Panc1 (cell line): ENCODE results near the gene TMEM204. TPM values are rescaled to one million over a fixed set of nuclear protein-coding genes. Genes with fewer than 3 reads are reported as not detected.

Experiments used
- ATAC-seq: fragments of 200-7000 bp; cut with Tn5 transposase; 2 replicates; pipeline ENCODE4 v1.9.1; 2020; ENCODE audit warnings: mild to moderate bottlenecking, moderate library complexity
- BruUV-seq: library from RNA; stranded (reverse); fragments of 400-500 nt; replicated peaks from 2 replicates; lab custom pipeline; 2021; lab: Mats Ljungman, UMichigan
- CTCF ChIA-PET: fragments of 300-600 bp; sonication (Branson Sonifier 250); formaldehyde crosslinking; loops from one replicate; lab custom pipeline; 2022; ENCODE audit warnings: antibody characterized with exemption; lab: Charles Lee
- POLR2A ChIA-PET: fragments of 300-600 bp; sonication (Branson Sonifier 250); formaldehyde crosslinking; loops from one replicate; lab custom pipeline; 2022; ENCODE audit warnings: antibody characterized with exemption; lab: Charles Lee
- DNase-seq: peaks from one replicate; pipeline ENCODE4 v3.0.0-alpha.2; 2010; ENCODE audit warnings: low read depth, low spot score
- H3K27ac ChIP-seq: 2 replicates; pipeline ENCODE4 v1.5.1; 2011; ENCODE audit warnings: mild to moderate bottlenecking, low read length, inconsistent platforms
- H3K27me3 ChIP-seq: fragments of 200-500 bp; sonication (Bioruptor generic); 2 replicates; pipeline ENCODE4 v1.6.0; 2014; ENCODE audit warnings: low read length, inconsistent platforms; ENCODE audit not compliant: control insufficient read depth, insufficient read depth
- H3K36me3 ChIP-seq: fragments of 200-500 bp; sonication (Bioruptor generic); 2 replicates; pipeline ENCODE4 v1.5.1; 2014; ENCODE audit warnings: inconsistent platforms, mild to moderate bottlenecking, low read length, moderate library complexity; ENCODE audit not compliant: control insufficient read depth, insufficient read depth
- H3K4me1 ChIP-seq: 2 replicates; pipeline ENCODE4 v1.5.1; 2011; ENCODE audit warnings: inconsistent platforms, mild to moderate bottlenecking, low read length, moderate library complexity; ENCODE audit not compliant: control insufficient read depth, insufficient read depth
- H3K4me3 ChIP-seq, 2 experiments: 2 replicates each; pipeline ENCODE4 v1.5.1; 2011 to 2012; ENCODE audit warnings: low read depth in 2 of 2, low read length in 2 of 2, mild to moderate bottlenecking in 2 of 2, inconsistent platforms in 1 of 2, moderate library complexity in 1 of 2
- H3K9me3 ChIP-seq: fragments of 200-500 bp; sonication (Bioruptor generic); 2 replicates; pipeline ENCODE4 v1.5.1; 2014; ENCODE audit warnings: low read depth, mild to moderate bottlenecking, inconsistent platforms, low read length, moderate library complexity; ENCODE audit not compliant: control insufficient read depth, insufficient read depth
- POLR2AphosphoS5 ChIP-seq: IDR thresholded peaks from 2 replicates; pipeline ENCODE4 v1.6.1; 2012; ENCODE audit warnings: mild to moderate bottlenecking, low read depth, low read length, moderate library complexity
- REST ChIP-seq, 2 experiments: IDR thresholded peaks; 2 replicates each; pipeline ENCODE4 v1.6.1; 2011 to 2012; ENCODE audit warnings: low read depth in 2 of 2, control low read depth in 1 of 2, low read length in 1 of 2, mild to moderate bottlenecking in 1 of 2, moderate library complexity in 1 of 2; ENCODE audit not compliant: insufficient read depth in 1 of 2
- SIN3A ChIP-seq: IDR thresholded peaks from 2 replicates; pipeline ENCODE4 v1.6.1; 2012; ENCODE audit warnings: low read depth, mild to moderate bottlenecking, low read length, moderate library complexity, borderline replicate concordance; ENCODE audit not compliant: insufficient read depth
- TCF7L2 ChIP-seq: IDR thresholded peaks from 2 replicates; pipeline ENCODE4 v1.6.1; 2011; ENCODE audit warnings: mild to moderate bottlenecking, low read depth, low read length, inconsistent platforms
- in situ Hi-C: cut with HindIII; loops from 2 replicates; pipeline ENCODE4 v1.10.0; 2016; ENCODE audit warnings: low sequenced_read_pairs, low pct_unique_long_range_greater_than_20kb
- intact Hi-C: fragments of 100-400 bp; cut with micrococcal nuclease; formaldehyde crosslinking; loops from one replicate; pipeline ENCODE4 v1.10.0; 2022; ENCODE audit not compliant: unreplicated experiment
- total RNA-seq: library from RNA; stranded (reverse); gene quantifications from one replicate; pipeline ENCODE4 v1.2.1, GENCODE V29; 2021; ENCODE audit not compliant: unreplicated experiment
- TF ChIP-seq, protein P1 (sequence below): fragments of 450-650 bp; IDR thresholded peaks from 2 replicates; pipeline ENCODE4 v1.5.1; 2017; ENCODE audit warnings: mild to moderate bottlenecking

The TMEM204 gene
- total RNA-seq, 1 experiment from 2014 or later = 0.13 TPM

GRCh38 chr16:1597154-1597553 is 63.7 kb downstream of the TMEM204 start:
- intact Hi-C loops (no loop called here), in situ Hi-C loops (no loop called here)
- DNase-seq = no peak
- H3K27ac ChIP-seq = no peak overlapping the region
- no peaks in the 10 kb centered on the region for H3K9me3 ChIP-seq
- H3K36me3 ChIP-seq = no peaks in the 10 kb centered on the region
- CTCF ChIA-PET = no interaction called here
- POLR2A ChIA-PET = no interaction called here
- no TSS peak for BruUV-seq
- no peaks in the 10 kb centered on the region for H3K4me1 ChIP-seq
- H3K27me3 ChIP-seq = no peaks in the 10 kb centered on the region
- 0 out of 2 replicates have a peak, but pooled peaks have one; percentile 53 for ATAC-seq
- TF ChIP-seq POLR2AphosphoS5 (no peak), SIN3A (no peak), TCF7L2 (no peak), REST (IDR thresholded peaks at IDR 0.05; ENCODE audit: insufficient read depth in 1 of 2, low read depth in 2 of 2, low read length in 1 of 2) (no peak)
- TF ChIP-seq, protein P1, sequence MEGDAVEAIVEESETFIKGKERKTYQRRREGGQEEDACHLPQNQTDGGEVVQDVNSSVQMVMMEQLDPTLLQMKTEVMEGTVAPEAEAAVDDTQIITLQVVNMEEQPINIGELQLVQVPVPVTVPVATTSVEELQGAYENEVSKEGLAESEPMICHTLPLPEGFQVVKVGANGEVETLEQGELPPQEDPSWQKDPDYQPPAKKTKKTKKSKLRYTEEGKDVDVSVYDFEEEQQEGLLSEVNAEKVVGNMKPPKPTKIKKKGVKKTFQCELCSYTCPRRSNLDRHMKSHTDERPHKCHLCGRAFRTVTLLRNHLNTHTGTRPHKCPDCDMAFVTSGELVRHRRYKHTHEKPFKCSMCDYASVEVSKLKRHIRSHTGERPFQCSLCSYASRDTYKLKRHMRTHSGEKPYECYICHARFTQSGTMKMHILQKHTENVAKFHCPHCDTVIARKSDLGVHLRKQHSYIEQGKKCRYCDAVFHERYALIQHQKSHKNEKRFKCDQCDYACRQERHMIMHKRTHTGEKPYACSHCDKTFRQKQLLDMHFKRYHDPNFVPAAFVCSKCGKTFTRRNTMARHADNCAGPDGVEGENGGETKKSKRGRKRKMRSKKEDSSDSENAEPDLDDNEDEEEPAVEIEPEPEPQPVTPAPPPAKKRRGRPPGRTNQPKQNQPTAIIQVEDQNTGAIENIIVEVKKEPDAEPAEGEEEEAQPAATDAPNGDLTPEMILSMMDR = no peak
- H3K4me3 ChIP-seq = no peak overlapping the region

DNA sequence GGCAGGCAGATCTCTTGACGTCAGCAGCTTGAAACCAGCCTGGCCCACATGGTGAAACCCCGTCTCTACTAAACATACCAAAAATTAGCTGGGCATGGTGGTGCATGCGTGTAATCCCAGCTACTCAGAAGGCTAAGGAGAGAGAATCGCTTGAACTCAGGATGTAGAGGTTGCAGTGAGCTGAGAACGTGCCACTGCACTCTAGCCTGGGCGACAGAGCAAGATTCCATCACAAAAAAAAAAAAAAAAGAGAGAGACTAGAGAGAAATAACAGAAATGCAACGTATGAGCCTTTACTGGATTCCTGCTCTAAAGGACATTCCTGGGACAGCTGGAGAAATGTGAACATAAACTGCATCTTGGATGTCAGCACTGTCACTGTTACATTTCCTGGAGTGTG is 67.6 kb downstream of the TMEM204 start:
- Histone ChIP-seq H3K4me3 (no peak overlapping the region), H3K27me3 (no peaks in the 10 kb centered on the region), H3K4me1 (no peaks in the 10 kb centered on the region), H3K9me3 (no peaks in the 10 kb centered on the region), H3K36me3 (no peaks in the 10 kb centered on the region), H3K27ac (no peak overlapping the region)
- ChIA-PET CTCF (interaction anchor here (0.7 kb wide), 1 partner anchor 17 kb away, joined by 6 read pairs; no protein-coding TSS in a partner anchor), POLR2A (no interaction called here)
- DNase-seq (no peak), ATAC-seq (no peak)
- intact Hi-C loops = no loop called here
- BruUV-seq = no TSS peak
- TF ChIP-seq, protein P1 = no peak
- TF ChIP-seq SIN3A = no peak
- in situ Hi-C loops = no loop called here
